Ishikawa (cell line): ENCODE data around the gene TBC1D24.
A peak's percentile ranks its signal among the peaks of the same experiment; 100 is the strongest.

Experiments
- CEBPB ChIP-seq: IDR thresholded peaks from 2 replicates; pipeline ENCODE4 v1.6.1; 2012
- CREB1 ChIP-seq: IDR thresholded peaks from 2 replicates; pipeline ENCODE4 v1.6.1; 2012; ENCODE audit warnings: low read depth
- EGR1 ChIP-seq: IDR thresholded peaks from 2 replicates; pipeline ENCODE4 v1.6.1; 2012
- EP300 ChIP-seq: IDR thresholded peaks from 2 replicates; pipeline ENCODE4 v1.6.1; 2012; ENCODE audit warnings: borderline replicate concordance
- FOXM1 ChIP-seq: IDR thresholded peaks from 2 replicates; pipeline ENCODE4 v1.6.1; 2012; ENCODE audit warnings: low read depth, borderline replicate concordance
- MAX ChIP-seq: IDR thresholded peaks from 2 replicates; pipeline ENCODE4 v1.6.1; 2012
- NFIC ChIP-seq: IDR thresholded peaks from 2 replicates; pipeline ENCODE4 v1.6.1; 2012
- RAD21 ChIP-seq: IDR thresholded peaks from 2 replicates; pipeline ENCODE4 v1.6.1; 2012; ENCODE audit warnings: low read depth
- REST ChIP-seq: IDR thresholded peaks from 2 replicates; pipeline ENCODE4 v1.6.1; 2012; ENCODE audit warnings: low read depth, mild to moderate bottlenecking
- TAF1 ChIP-seq: IDR thresholded peaks from 2 replicates; pipeline ENCODE4 v1.6.1; 2012; ENCODE audit warnings: low read depth, mild to moderate bottlenecking
- TCF12 ChIP-seq: IDR thresholded peaks from 2 replicates; pipeline ENCODE4 v1.6.1; 2012; ENCODE audit warnings: low read depth
- TEAD4 ChIP-seq: IDR thresholded peaks from 2 replicates; pipeline ENCODE4 v1.6.1; 2012
- USF1 ChIP-seq: IDR thresholded peaks from 2 replicates; pipeline ENCODE4 v1.6.1; 2012
- YY1 ChIP-seq: IDR thresholded peaks from 2 replicates; pipeline ENCODE4 v1.6.1; 2012; ENCODE audit warnings: low read depth
- ZBTB7A ChIP-seq: IDR thresholded peaks from 2 replicates; pipeline ENCODE4 v1.6.1; 2012; ENCODE audit warnings: low read depth

TBC1D24 gene

GRCh38 chr16:2511996-2512734 is 37.2 kb downstream of the TBC1D24 start:
- no peak for TF ChIP-seq CEBPB
- no peak for TF ChIP-seq TAF1
- no peak for TF ChIP-seq YY1
- no peak for TF ChIP-seq USF1
- no peak for TF ChIP-seq REST
- no peak for TF ChIP-seq RAD21
- no peak for TF ChIP-seq TEAD4

GRCh38 chr16:2512735-2513404 is 37.9 kb downstream of the TBC1D24 start:
- TF ChIP-seq YY1 (no peak), TCF12 (no peak), USF1 (no peak), NFIC (no peak), MAX (no peak), CEBPB (no peak), TAF1 (no peak), RAD21 (no peak)

- TF ChIP-seq TCF12, result no peak; the same call in 1 of the 2 replicates
- TF ChIP-seq CREB1, result peak; percentile 70
- peak; percentile 58 for TF ChIP-seq TEAD4
- peak; percentile 84 for TF ChIP-seq MAX
- no peak for TF ChIP-seq CEBPB
- no peak for TF ChIP-seq RAD21
- TF ChIP-seq FOXM1, result no peak
- peak; percentile 85 for TF ChIP-seq TAF1
- TF ChIP-seq EGR1, result 0 out of 2 replicates have a peak, but pooled peaks have one; percentile 5
- no peak for TF ChIP-seq REST
- TF ChIP-seq USF1, result peak; percentile 97
- TF ChIP-seq YY1, result peak; percentile 94
- TF ChIP-seq EP300, result peak; percentile 46; the same call in 1 of the 2 replicates
- no peak for TF ChIP-seq NFIC
- TF ChIP-seq ZBTB7A, result peak; percentile 63; the same call in 1 of the 2 replicates
These were observed 38.7 kb downstream of the TBC1D24 start, which contains the start of gene ATP6V0C for GRCh38 chr16:2513405-2514332. Gene ATP6V0C, plus strand, starts transcription at chr16:2513952. Its CDS starts 152 bp downstream, at chr16:2514104.

GRCh38 chr16:2514333-2515179 is 39.6 kb downstream of the TBC1D24 start:
- TF ChIP-seq USF1, result 0 out of 2 replicates have a peak, but pooled peaks have one; percentile 12
- no peak for TF ChIP-seq CEBPB
- TF ChIP-seq EP300, result no peak
- TF ChIP-seq NFIC, result no peak
- TF ChIP-seq TEAD4, result no peak
- TF ChIP-seq RAD21, result no peak
- no peak for TF ChIP-seq EGR1
- TF ChIP-seq CREB1, result no peak
- no peak for TF ChIP-seq MAX
- TF ChIP-seq REST, result no peak
- TF ChIP-seq TAF1, result no peak
- TF ChIP-seq ZBTB7A, result no peak
- 0 out of 2 replicates have a peak, but pooled peaks have one; percentile 11 for TF ChIP-seq YY1
